GM18873 (cell line): ENCODE results near the gene HOXD1.

Experiments
- ATAC-seq: cut with Tn5 transposase; IDR thresholded peaks from one replicate; pipeline ENCODE4 v1.9.1; 2021; ENCODE audit warnings: mild to moderate bottlenecking, moderate library complexity, moderate number of reproducible peaks; ENCODE audit not compliant: unreplicated experiment, low FRiP score

Gene HOXD1

GRCh38 chr2:176234940-176235339 lies 46.5 kb downstream of the HOXD1 start:
- ATAC-seq, result no peak

- ATAC-seq, result no peak
Measured at GRCh38 chr2:176237456-176237855, 49.0 kb downstream of the HOXD1 start.

- ATAC-seq, result no peak
Measured at GRCh38 chr2:176239031-176239430, 50.6 kb downstream of the HOXD1 start.

GRCh38 chr2:176240301-176240700 lies 51.8 kb downstream of the HOXD1 start:
- no peak for ATAC-seq
